Stimulated activated CD4-positive, alpha-beta T cell treated with anti-CD3 and anti-CD28 coated beads, Interleukin-12 subunit alpha, Interleukin-12 subunit beta, amount 100 ng/mL, for 24 hours (primary cell): ENCODE measurements around the gene NR3C2.

Experiments
- DNase-seq, 2 experiments: peaks; one replicate each; pipeline ENCODE4 v3.0.0-alpha.2; 2020; ENCODE audit warnings: low read depth in 2 of 2

NR3C2 gene

DNA sequence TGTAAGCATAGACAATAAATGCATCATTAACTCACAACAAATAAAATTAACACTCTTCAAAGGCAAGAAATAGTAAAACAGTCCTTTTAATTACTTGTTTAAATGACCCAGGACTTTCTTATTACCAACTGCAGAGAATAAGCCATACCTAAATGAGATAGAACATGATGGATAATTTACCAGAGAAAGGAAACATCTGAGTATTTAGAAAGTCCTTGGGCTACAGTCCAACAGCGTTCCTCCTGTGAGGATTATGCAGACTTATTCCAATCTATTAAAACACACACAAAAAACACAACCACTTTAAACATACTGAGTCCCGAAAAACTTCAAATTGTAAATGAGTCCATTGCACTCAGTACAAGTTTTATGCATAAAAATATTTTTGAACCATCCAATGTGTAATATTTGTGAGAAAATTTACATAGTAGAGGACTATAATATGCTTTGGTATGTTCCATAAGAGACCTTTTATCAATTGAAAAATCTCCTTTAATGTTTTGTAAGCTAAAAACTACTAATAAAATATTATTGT, 129.2 kb downstream of the NR3C2 start:
- DNase-seq, result no peak

DNA sequence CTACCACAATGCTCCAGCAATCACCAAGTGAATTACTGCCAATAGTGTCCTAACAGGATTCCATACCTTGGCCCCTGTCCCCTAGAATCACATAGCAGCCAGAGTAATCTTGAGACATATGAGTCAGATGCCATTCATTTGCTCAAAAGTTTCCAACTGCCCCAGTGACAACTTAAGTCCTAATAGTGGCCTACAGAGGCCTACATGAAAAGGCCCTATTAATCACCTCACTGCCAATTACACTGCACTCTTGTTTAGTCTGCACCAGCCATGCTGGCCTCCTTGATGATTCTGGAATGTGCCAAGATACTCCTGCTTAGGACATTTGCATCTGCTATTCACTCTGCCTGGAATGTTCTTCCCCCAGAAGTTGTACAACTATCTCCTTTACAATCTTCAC, 130.7 kb downstream of the NR3C2 start:
- no peak for DNase-seq

DNA sequence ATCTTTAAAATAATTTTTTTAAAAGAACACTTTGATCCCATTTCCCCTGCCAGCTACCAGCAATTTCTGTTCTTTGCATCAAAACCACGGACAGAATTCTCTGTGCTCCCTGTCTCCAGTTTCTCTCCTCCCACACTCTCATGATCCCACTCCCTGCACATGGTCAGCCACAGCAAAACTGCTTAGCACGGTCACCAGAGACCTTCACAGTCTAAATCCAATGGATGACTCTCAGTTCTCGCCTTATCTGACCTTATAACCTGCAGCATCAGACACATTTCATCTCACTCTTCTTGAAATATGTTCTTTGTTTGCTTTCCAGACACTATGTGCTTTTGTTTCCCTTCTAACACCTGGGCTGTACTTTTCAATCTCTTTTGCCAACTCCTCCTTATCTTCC, 131.5 kb downstream of the NR3C2 start:
- no peak for DNase-seq

DNA sequence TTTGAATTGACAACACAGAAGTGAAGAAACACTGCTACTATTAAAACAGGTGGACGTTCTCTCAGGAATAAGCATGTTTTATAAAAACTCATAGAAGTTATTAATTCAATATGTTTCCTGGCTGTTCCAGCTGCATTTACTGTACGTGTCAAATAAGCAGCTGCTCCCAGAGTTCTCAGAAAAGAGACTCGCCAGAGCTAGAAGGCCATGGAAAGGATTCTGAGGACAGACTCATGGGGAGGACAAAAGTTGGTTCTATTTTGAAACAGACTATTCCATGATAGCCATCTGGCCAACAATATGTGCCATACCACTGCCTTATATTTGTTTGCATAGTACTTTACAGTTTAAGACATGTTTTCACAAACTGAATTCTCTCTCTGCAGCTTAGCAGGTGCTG, 136.5 kb downstream of the NR3C2 start:
- no peak for DNase-seq

DNA sequence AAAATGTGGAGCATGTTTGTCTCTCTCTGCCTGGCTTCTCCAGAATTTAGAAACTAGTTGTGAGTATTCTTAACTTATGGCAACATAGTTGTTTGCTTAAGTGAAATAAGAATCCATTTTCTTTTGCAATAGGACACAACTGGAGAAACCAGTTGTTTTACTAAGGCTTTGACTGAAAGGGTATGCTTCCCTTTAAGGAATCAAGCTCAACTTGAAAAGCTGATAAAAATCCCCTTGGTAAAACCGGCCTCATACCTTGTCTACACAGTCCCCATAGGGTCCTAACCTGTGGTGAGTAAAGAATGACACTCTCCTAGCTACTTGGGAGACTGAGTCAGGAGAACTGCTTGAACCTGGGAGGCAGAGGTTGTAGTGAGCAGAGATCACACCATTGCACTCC, 139.8 kb downstream of the NR3C2 start:
- DNase-seq, result no peak

DNA sequence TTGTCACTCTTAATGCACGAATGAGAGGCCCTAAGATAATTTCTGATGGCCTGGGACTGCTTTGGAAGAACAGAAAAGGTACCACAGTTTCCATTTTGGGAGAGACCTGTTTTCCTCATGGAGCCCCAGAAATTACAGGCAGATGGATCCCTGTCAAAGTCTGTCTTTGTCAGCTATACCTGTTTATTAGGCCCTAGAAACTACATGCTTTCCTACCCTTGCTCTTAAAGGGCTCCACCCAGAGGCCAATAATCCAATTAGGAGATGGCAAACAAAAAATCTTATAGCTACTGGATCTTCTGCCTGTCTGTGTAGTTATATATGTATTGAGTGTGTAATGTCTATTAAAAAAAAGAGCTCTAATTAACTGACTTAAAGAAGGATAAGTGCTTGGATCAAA, 141.3 kb downstream of the NR3C2 start:
- DNase-seq, result no peak

DNA sequence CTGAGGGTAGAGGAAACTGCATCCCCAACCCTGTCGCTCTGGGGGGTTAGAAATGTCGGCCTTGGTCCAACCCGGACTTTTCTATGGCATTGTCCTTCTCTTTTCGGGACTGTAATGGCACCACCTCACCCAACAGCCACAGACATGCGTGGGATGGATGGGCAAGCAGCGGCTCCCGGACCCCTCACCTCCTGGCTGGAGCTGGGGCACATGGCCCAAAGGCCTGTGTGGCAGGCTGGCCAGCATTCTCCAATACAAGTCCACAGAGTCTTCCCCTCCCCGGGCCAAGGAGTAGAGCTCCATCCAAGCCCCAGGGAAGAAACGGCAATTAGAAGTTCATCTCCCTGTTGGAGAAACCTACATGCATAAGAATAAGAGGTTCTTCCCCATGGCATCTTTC, 142.9 kb downstream of the NR3C2 start:
- no peak for DNase-seq

DNA sequence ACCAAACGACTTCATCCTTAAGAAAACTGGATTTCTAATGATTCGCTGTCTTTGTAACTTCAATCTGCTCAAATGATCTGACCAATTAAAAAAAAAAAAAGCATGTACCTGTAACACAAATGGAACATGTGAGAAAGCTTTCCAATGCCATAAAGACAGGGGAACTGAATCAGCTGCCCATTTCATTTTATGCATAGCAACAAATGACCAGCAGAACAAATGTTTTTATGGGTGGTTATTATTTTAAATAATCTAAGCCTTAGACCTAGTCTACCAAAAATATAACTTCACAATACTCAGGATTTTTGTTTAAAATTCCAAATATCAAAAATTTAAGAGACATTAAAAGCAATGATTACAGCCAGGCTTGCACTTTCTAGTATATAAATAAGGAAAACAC, 145.7 kb downstream of the NR3C2 start:
- DNase-seq, result no peak

DNA sequence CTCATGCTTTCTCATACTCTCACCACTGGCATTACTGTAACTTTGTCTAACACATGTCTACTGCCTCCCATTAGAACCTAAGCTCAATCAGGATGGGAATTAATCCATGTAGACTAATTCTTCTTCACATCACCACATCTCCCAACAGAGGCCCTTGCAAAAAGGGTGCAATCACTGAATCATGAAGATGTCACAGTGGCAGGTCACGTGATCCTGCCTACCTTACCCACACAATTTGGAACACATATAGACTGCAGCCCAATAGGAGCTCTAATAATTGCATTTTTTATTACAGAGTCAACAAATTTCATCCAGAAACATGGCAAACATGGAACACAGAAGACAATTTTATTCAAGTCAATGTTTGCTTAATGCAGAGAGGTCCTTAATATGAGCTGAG, 146.6 kb downstream of the NR3C2 start:
- DNase-seq, result no peak

DNA sequence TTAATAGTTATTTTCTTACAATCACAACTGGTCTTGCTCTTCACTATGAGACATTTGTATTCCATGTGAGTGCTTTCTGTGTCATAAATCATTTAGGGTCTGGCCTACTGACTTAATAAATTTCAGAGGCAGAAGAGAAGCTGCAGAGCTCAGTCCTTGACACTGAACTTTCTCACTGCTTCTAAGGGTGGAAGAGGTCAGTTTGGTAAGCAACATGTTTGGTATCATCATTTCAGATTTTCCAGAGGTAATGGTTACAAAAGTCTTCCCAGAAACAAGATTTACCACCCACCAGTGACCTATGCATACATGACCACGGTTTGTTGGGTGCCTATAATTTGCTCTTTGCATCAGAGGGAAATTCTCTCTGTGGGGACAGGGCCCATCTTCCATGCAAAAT, 148.6 kb downstream of the NR3C2 start:
- no peak for DNase-seq

DNA sequence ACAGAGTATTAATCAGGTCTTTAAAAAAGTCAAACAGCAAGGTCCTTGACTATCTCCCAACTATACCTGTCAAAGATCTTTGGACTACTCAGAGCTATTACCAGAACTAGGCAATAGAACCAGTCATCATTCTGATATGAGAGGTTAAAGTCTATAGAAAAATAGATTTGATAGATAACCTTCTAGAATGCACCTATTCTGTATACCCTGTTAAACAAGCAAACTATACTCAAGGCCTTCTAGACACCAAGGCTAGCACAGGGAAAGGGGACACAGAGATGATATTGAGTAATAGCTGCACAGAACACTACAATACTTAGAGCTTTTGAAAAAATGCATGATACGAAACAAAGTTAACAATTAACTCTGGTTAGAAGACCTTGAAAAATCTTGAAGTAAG, 149.5 kb downstream of the NR3C2 start:
- no peak for DNase-seq

DNA sequence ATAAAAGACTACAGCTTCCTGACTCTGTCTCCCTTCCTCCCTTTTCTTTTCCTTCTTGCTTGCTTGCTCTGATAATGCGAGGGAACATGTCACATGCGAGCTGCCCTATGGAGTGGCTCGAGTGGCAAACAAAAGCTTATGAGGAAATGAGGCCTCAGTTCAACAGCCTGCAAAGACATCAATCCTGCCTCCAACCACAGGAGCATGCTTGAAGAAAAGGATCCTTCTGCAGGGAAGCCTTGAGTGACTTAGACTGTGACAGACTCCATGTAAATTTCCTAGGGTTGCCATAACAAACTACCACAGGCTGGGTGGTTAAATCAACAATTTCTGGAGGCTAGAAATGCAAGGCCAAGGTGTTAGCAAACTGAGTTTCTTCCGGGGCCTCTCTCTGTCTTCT, 152.5 kb downstream of the NR3C2 start:
- no peak for DNase-seq

DNA sequence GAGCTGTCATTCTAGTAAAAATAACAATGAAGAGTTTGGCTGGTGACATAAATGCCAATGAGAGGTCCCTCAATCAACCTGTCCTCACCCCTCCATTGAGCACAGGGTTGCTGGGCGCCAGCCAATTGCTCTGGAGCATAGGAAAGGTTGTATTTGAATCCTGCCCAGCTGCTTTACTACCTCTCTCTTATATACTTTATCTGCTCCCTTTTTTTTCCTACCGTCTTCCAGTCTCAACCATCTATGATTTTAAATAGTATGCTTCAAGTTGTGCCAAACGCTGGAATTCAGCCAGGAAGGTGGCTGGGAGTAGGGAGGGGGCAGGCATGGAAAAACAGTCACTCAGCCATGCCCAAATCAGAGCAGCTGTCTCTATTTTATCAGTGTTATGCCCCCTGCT, 153.8 kb downstream of the NR3C2 start:
- no peak for DNase-seq

DNA sequence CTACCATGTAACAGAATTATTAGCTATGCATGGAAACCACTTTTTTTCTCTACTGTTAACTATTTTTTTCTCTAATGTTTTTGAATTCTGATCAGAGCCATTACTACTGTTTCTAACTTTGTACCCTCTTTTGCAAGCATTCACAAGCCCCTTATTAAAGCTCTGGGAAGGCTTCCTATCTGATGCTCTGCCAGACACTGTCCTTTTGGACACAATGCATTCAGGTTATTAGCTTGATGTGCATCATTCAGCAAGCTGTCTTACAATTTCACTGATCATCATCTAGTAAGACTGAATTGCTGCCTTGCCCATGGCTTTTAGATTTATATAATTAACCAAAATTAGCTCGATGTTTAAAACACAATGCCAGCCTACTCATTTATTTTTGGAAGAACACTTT, 155.1 kb downstream of the NR3C2 start:
- DNase-seq, result no peak

DNA sequence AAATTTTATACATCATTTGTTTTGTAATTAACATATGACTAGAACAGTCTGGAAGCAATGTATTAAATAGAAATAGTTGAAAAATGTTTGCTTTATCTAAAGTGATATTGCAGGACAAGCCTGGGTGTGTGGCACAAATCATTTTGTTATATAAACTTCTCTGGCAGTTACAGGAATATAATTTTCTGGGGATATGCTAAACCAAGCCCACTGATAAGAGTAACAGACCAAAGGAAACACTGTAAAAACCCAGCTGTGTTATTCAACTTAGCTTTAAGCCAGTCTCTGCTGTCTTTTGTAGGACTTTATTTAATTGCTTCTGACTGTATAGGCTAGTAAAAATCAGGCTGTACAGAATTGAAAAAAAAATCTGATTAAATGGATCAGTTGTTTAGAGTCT, 156.2 kb downstream of the NR3C2 start:
- DNase-seq, result no peak

DNA sequence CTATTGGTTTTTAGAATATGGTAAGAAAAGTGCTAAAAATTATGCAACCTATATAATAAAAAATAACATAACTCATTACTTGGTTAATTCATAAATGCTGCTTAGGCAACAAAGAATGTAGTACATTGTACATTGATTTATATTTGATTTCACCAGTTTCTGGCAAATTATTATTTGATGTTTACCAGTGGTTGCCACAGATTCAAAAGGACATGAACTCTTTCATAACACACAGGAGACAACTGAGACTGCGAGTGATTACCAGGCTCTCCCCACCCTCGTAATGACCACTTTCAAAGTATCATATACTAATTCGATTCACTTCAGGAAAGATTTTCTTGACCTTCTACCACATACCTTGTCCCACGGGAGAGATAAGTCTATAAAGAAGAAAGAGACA, 158.5 kb downstream of the NR3C2 start:
- DNase-seq, result no peak

DNA sequence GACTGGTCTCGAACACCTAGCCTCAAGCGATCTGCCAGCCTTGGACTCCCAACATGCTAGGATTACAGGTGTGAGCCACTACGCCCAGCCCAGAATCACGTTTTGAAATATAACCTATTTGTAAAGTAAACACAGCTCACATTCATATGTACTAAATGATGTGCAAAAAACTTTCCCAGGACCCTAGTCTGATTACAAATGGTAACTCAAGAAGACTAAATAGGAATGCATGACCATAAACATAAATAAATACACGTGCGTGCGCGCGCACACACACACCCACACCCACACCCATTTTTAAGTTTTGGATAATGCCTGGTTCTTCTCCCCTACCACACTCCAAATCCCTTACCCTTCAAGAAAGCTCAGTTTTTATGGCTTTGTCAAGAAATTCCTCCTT, 163.9 kb downstream of the NR3C2 start:
- no peak for DNase-seq

DNA sequence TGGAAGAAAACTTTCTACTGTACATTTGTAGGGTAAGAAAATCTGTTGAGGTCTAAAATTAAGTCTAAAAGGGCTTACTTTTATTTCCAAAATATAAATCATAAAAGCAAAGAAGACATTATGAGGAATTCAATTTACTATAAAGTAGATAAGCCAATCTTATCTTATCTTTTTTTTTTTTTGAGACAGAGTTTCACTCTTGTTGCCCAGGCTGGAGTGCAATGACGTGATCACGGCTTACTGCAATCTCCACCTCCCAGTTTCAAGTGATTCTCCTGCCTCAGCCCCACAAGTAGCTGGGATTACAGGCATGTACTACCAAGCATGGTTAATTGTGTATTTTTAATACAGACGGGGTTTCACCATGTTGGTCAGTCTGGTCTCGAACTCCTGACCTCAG, 166.9 kb downstream of the NR3C2 start:
- no peak for DNase-seq

DNA sequence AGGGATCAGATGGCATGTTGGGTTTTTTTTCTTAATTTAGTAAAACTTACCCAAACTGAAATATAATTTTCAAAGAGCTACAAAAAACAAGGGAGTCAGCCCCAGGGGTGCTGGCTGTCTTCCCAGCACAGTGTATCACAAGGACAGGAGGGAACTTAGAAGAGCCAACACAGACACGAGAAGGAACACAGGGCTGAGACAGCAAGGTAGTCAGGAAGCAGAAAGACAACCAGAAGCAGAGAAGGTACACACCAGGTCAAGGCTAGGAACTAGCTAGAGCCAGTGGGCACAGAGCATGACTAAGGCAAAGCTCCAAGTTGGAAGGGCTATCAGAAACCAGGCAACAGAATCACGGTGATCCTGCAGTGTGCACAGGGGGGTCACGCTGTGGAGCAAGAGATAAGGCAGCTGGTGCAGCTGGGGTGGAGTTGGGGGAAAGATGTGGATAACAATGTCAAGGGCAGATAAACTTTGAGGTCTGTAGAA, 168.7 kb downstream of the NR3C2 start:
- no peak for DNase-seq

DNA sequence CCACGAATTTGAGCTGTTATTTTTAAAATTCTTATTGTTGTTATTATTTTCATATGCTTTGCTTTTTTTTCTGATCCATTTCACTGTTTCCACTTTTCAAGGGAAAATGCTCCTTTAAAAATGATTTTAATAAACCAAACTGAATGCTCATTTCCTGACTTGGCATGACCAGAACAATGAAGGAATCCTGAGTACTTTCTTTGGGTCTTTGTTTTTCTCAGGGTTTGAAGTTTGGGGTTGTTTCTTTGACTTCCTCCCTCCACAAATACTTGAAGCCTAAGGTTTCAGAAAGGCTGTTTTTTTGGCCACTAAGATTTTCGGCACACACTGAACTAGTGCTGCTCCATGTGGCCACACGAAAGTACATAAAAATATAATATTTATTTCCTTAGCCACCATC, 171.0 kb downstream of the NR3C2 start:
- no peak for DNase-seq

DNA sequence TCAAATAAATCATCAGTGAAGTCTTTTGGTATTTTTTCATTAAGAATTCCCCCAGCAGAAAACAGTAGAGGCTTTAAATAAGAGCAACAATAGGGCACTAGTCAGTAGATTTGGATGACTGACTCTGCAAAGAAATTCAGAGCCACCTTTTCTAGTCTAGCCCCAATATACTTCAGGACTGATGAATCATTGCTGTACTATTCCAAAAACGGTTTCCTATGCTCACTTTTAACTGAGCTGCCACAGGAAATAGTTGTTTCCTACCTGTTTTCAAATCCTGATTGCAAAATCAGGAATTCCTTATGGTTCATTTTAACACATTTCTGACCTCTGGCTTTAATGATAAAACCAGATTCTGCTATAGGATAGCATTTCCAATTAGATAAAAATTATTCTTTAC, 171.6 kb downstream of the NR3C2 start:
- DNase-seq, result no peak

DNA sequence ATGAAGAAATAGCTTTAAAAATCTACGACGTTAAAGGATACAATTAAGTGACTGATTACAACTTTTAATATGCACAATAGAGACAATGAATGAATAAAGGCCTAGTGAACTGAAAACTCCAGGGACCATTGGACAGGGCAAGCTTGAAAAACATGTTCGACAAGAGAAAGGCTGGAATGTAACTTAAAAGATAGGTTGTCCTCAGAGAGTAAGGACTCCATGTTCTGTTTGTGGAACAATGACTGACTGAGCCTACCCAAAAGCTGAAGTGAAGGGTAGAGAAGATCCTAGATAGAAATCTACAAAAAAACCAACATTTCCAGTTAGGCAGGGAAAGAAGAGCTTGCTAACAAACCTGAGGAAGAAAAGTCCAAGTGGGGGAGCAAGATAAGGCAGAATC, 173.4 kb downstream of the NR3C2 start:
- DNase-seq, result no peak

DNA sequence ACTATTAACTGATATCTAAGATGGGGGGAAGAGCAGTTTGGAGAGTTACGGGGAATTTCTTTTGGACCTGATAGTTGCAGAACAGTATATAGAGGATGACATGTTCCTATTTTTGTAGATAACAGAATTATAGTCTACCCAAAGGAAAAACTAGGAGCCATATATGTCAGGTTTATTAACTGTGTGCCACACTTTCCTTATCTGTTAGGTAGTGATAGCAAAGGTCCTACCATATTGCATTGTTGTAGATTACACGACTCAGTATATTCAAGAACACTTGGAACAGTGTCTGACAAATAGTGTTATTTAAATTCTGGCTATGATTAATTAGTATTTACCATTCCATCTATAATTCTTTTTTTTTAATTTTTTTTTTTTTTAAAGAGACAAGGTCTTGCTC, 175.3 kb downstream of the NR3C2 start:
- DNase-seq, result no peak

DNA sequence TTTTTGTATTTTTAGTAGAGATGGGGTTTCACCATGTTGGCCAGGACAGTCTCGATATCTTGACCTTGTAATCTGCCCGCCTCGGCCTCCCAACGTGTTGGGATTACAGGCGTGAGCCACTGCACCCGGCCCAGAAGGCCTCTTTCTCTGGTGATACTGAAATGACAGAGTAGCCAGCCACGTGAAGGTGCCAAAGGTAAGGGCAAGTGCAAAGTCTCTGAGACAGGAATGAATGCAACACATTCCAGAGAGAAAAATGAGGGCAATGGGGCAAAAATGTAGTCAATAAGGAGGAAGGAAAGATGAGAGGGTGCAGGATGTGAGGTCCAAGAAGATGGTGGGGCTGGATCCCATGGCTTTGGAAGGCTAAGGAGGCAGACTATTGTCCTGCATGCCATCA, 176.0 kb downstream of the NR3C2 start:
- DNase-seq, result no peak

DNA sequence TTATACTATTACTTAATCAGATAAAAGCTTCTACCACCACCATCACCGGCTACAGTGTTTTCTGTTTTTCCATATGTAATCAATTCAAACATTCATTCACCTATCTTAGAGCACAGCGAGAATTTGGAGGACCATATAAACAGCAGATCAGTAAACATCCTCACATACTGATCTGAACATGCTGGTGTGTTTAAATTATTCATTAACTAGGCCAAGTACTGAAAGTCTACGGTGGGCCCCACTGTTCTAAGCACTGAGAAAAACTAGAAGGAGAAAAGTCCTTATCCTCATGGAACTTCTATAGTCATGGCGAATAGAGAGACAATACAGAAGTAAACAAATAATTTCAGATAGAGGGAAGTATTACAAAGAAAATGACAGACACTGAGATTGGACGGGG, 176.6 kb downstream of the NR3C2 start:
- no peak for DNase-seq
